Keratinocyte (primary cell): Measurements from ENCODE around the gene ATP6V0E1. TPM values are rescaled to one million over a fixed set of nuclear protein-coding genes. Genes with fewer than 3 reads are reported as not detected.

Experiments
- DNase-seq: peaks from one replicate; pipeline ENCODE4 v3.0.0-alpha.2; 2011; ENCODE audit warnings: low read depth, missing footprints, low spot score
- FAIRE-seq: peaks from 2 replicates; lab custom pipeline; 2011; peaks lifted over from hg19 to GRCh38; lab: Jason Lieb, UNC
- H2AFZ ChIP-seq: 2 replicates; pipeline ENCODE4 v1.6.0; 2012; ENCODE audit warnings: low read length, control low read depth, inconsistent platforms; ENCODE audit not compliant: control insufficient read depth
- H3K27ac ChIP-seq: 2 replicates; pipeline ENCODE4 v1.5.1; 2011; ENCODE audit warnings: low read length; ENCODE audit not compliant: control insufficient read depth, insufficient read depth
- H3K27me3 ChIP-seq: 3 replicates; pipeline ENCODE4 v1.6.0; 2011; ENCODE audit warnings: low read length; ENCODE audit not compliant: control insufficient read depth, insufficient read depth; ENCODE audit errors: extremely low read depth
- H3K36me3 ChIP-seq, 2 experiments: 2 replicates in 1 of 2; 3 replicates in 1 of 2; pipeline ENCODE4 v1.5.1; 2011; ENCODE audit warnings: low read length in 2 of 2, mild to moderate bottlenecking in 1 of 2; ENCODE audit not compliant: control insufficient read depth in 2 of 2, insufficient read depth in 2 of 2; ENCODE audit errors: extremely low read depth in 1 of 2
- H3K4me1 ChIP-seq: 3 replicates; pipeline ENCODE4 v1.5.1; 2011; ENCODE audit warnings: low read length; ENCODE audit not compliant: control insufficient read depth, insufficient read depth; ENCODE audit errors: extremely low read depth
- H3K4me2 ChIP-seq: 3 replicates; pipeline ENCODE4 v1.6.0; 2011; ENCODE audit warnings: low read depth, low read length; ENCODE audit not compliant: control insufficient read depth, insufficient read depth; ENCODE audit errors: extremely low read depth
- H3K4me3 ChIP-seq, 3 experiments: fragments of 200-600 bp in 1 of 3; sonication (generic) in 1 of 3; 2 replicates in 2 of 3; 3 replicates in 1 of 3; pipeline ENCODE4 v1.5.1; 2011 to 2016; ENCODE audit warnings: low read length in 3 of 3, mild to moderate bottlenecking in 3 of 3, control low read depth in 2 of 3, inconsistent platforms in 1 of 3, low read depth in 1 of 3, mixed read lengths in 1 of 3, mixed run types in 1 of 3, moderate library complexity in 1 of 3; ENCODE audit not compliant: control insufficient read depth in 2 of 3, insufficient read depth in 2 of 3; ENCODE audit errors: extremely low read depth in 1 of 3
- H3K79me2 ChIP-seq: 2 replicates; pipeline ENCODE4 v1.6.0; 2012; ENCODE audit warnings: low read length; ENCODE audit not compliant: control insufficient read depth, insufficient read depth
- H3K9ac ChIP-seq: 3 replicates; pipeline ENCODE4 v1.6.0; 2011; ENCODE audit warnings: low read length; ENCODE audit not compliant: control insufficient read depth, insufficient read depth; ENCODE audit errors: extremely low read depth
- H3K9me1 ChIP-seq: 3 replicates; pipeline ENCODE4 v1.6.0; 2011; ENCODE audit warnings: low read length; ENCODE audit not compliant: control insufficient read depth, insufficient read depth; ENCODE audit errors: extremely low read depth
- H3K9me3 ChIP-seq: 2 replicates; pipeline ENCODE4 v1.5.1; 2012; ENCODE audit warnings: low read depth, low read length; ENCODE audit not compliant: control insufficient read depth
- H4K20me1 ChIP-seq: 3 replicates; pipeline ENCODE4 v1.6.0; 2011; ENCODE audit warnings: low read length; ENCODE audit not compliant: control insufficient read depth, insufficient read depth; ENCODE audit errors: extremely low read depth
- CTCF ChIP-seq, 3 experiments: IDR thresholded peaks in 1 of 3; conservative IDR thresholded peaks in 1 of 3; optimal IDR thresholded peaks in 1 of 3; 2 replicates in 2 of 3; 3 replicates in 1 of 3; pipeline versions ENCODE3 to v1.5.1; 2011; ENCODE audit warnings: low read length in 3 of 3, mild to moderate bottlenecking in 3 of 3, moderate library complexity in 2 of 3, control low read depth in 1 of 3, inconsistent platforms in 1 of 3; ENCODE audit not compliant: insufficient read depth in 2 of 3; ENCODE audit errors: extremely low read depth in 1 of 3
- EZH2 ChIP-seq: IDR thresholded peaks from one replicate; pipeline ENCODE4 v1.6.1; 2012; ENCODE audit warnings: inconsistent platforms, mild to moderate bottlenecking, low read length, moderate library complexity
- dilution Hi-C: fragments of 300-500 bp; cut with MboI; formaldehyde crosslinking; loops from one replicate; pipeline ENCODE4 v1.7.0; 2020; ENCODE audit warnings: low sequenced_read_pairs; ENCODE audit not compliant: extremely low pct_ligation_motif_present
- polyA plus RNA-seq, 5 experiments: library from polyadenylated mRNA; depleted of rRNA in 3 of 5; stranded (reverse) in 3 of 5; stranded (forward) in 1 of 5; unstranded in 1 of 5; fragments of >200 nt; gene quantifications; 1 replicate in 1 of 5; 2 replicates in 3 of 5; 3 replicates in 1 of 5; pipeline versions ENCODE4 v1.2.1 to v1.2.3, GENCODE V29; 2011 to 2012; ENCODE audit warnings: missing spikeins in 2 of 5, low read depth in 1 of 5, low replicate concordance in 1 of 5

The ATP6V0E1 gene
- polyA plus RNA-seq, 1 donor (not counting 4 experiments of a cell fraction or from before 2014, with no cell fraction given) = 533 TPM

DNA sequence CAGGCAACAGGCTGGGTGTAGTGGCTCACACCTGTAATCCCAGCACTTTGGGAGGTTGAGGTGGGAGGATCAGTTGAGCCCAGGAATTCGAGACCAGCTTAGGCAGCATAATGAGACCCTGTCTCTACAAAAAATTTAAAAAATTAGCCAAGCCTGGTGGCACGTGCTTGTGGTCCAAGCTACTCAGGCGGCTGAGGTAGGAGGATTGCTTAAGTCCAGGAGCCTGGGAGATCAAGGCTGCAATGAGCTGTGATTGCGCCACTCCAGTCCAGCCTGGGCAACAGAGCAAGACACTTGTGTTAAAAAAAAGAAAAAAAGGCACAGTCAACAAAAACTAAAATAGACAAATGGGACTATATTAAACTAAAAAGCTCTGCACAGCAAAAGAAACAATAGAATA is 29.3 kb downstream of the ATP6V0E1 start:
- FAIRE-seq = no peak
- Histone ChIP-seq H3K27me3 (no peaks in the 10 kb centered on the region), H3K9me3 (no peaks in the 10 kb centered on the region), H3K4me1 (peaks cover 18% of the 10 kb centered on the region), H4K20me1 (no peaks in the 10 kb centered on the region), H3K27ac (no peak overlapping the region), H3K4me2 (no peak overlapping the region), H3K36me3 (no peaks in the 10 kb centered on the region), H3K4me3 (no peak overlapping the region), H3K9me1 (no peaks in the 10 kb centered on the region), H2AFZ (no peak overlapping the region), H3K79me2 (peaks cover 61% of the 10 kb centered on the region), H3K9ac (no peak overlapping the region)
- TF ChIP-seq CTCF (optimal IDR thresholded peaks at IDR 0.05 in 1 of 3, IDR thresholded peaks at IDR 0.05 in 1 of 3, conservative IDR thresholded peaks at IDR 0.05 in 1 of 3; ENCODE audit: extremely low read depth in 1 of 3, insufficient read depth in 2 of 3, low read length in 3 of 3) (no peak), EZH2 (no peak)
- DNase-seq = no peak
- dilution Hi-C loops = no loop called here

DNA sequence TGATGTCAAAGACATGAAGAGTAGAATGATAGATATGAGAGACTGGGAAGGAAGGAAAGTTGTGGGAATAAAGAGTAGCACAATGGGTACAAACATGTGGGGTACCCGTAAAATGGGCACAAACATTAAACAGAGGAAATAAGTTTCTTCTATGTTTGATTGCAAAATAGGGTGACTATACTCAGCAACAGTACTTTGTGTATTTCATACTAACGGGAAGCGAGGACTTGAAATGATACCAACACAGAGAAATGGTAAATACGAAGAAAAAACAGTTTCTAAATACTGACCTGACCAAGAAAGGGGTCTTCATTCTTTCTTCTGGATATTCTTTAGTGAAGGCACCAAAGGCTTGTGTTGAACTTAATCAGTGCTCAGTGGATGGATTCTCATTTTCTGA is 31.1 kb downstream of the ATP6V0E1 start:
- Histone ChIP-seq H4K20me1 (no peaks in the 10 kb centered on the region), H3K4me2 (no peak overlapping the region), H3K4me3 (no peak overlapping the region), H3K9ac (no peak overlapping the region), H3K9me3 (no peaks in the 10 kb centered on the region), H3K27me3 (no peaks in the 10 kb centered on the region), H3K79me2 (peaks cover 60% of the 10 kb centered on the region), H2AFZ (no peak overlapping the region), H3K9me1 (no peaks in the 10 kb centered on the region), H3K36me3 (no peaks in the 10 kb centered on the region), H3K4me1 (peaks cover 19% of the 10 kb centered on the region), H3K27ac (no peak overlapping the region)
- dilution Hi-C loops = no loop called here
- no peak for FAIRE-seq
- no peak for TF ChIP-seq CTCF (optimal IDR thresholded peaks at IDR 0.05 in 1 of 3, IDR thresholded peaks at IDR 0.05 in 1 of 3, conservative IDR thresholded peaks at IDR 0.05 in 1 of 3; ENCODE audit: extremely low read depth in 1 of 3, insufficient read depth in 2 of 3, low read length in 3 of 3)
- no peak for TF ChIP-seq EZH2
- DNase-seq = no peak
